Tibial artery (tissue), 4 donors: Measurements from ENCODE around the gene FARP1.

Experiments used
- DNase-seq, 2 donors: peaks; one replicate each; pipeline ENCODE4 v3.0.0-alpha.2; 2019
- H3K27ac ChIP-seq, 2 donors: fragments of 200-600 bp; sonication (generic) in 1 of 2; 1 replicate in 1 of 2; 2 replicates in 1 of 2; pipeline ENCODE4 v1.5.1; 2018 to 2019; ENCODE audit warnings: mild to moderate bottlenecking in 1 of 2
- H3K27me3 ChIP-seq, 2 donors: fragments of 200-600 bp; sonication (generic) in 1 of 2; one replicate each; pipeline versions ENCODE4 v1.5.1 to v1.6.0; 2016 to 2019
- H3K36me3 ChIP-seq, 3 donors: fragments of 200-600 bp; sonication (generic) in 2 of 3; one replicate each; pipeline ENCODE4 v1.5.1; 2016 to 2019; ENCODE audit warnings: mild to moderate bottlenecking in 2 of 3
- H3K4me1 ChIP-seq, 4 donors: fragments of 200-600 bp; sonication (generic) in 2 of 4; 1 replicate in 3 of 4; 2 replicates in 1 of 4; pipeline ENCODE4 v1.5.1; 2016 to 2019
- H3K4me3 ChIP-seq, 2 donors: fragments of 200-600 bp; sonication (generic) in 1 of 2; 1 replicate in 1 of 2; 2 replicates in 1 of 2; pipeline ENCODE4 v1.5.1; 2018 to 2019; ENCODE audit warnings: mild to moderate bottlenecking in 2 of 2
- H3K9me3 ChIP-seq, 3 donors: fragments of 200-600 bp; sonication (generic) in 1 of 3; one replicate each; pipeline ENCODE4 v1.5.1; 2016 to 2019
- intact Hi-C: fragments of 100-400 bp; cut with DNase I; formaldehyde crosslinking; loops from one replicate; pipeline ENCODE4 v1.15.0; 2023; ENCODE audit warnings: low total_unique reads
- TF ChIP-seq, protein P1 (sequence below), 2 experiments: fragments of 200-600 bp in 1 of 2; fragments of 450-650 bp in 1 of 2; IDR thresholded peaks; one replicate each; pipeline ENCODE4 v1.5.1; 2017 to 2019; ENCODE audit warnings: antibody characterized with exemption in 2 of 2, mild to moderate bottlenecking in 1 of 2, moderate library complexity in 1 of 2

Gene FARP1

DNA sequence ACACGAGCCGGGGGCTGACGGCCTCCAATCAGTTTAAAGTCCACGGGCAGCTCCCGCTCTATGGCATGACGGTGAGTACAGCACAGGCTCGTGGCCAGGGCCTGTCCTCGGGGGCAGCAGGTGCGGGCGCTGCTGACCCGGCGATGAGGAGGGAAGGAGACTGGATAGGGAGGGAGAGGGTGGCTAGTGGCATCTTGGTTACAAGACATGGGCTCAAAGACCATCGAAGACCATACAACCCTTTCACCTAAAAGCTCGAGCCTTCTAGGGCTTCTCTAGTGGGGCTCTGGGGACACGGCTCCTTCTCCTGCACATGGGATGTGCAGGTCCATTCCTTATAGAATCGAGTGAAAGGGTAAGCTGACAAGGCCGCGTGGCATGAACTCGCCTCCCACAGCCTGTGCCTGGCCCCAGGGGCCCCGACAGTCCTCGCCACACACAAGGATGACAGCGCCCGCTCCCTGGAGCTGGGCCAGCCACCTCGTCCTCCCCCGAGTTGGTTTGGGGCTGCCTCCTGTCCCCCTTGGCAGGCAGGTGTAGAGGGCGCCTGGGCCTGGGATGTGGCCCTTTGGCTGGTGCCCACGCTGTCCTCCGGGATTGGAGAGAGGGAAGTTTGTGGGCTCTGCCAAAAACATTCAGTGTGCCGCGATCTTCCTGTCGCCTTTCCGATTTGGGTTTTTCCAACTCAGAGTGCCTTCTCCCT, 296.4 kb downstream of the FARP1 start:
- no peaks in the 10 kb centered on the region for H3K4me1 ChIP-seq
- no peaks in the 10 kb centered on the region for H3K9me3 ChIP-seq
- no peak for DNase-seq
- H3K36me3 ChIP-seq: peaks cover 19 to 75% (median 45%) of the 10 kb centered on the region in 3 donors
- no peaks in the 10 kb centered on the region for H3K27me3 ChIP-seq
- H3K27ac ChIP-seq: no peak overlapping the region
- TF ChIP-seq, protein P1, sequence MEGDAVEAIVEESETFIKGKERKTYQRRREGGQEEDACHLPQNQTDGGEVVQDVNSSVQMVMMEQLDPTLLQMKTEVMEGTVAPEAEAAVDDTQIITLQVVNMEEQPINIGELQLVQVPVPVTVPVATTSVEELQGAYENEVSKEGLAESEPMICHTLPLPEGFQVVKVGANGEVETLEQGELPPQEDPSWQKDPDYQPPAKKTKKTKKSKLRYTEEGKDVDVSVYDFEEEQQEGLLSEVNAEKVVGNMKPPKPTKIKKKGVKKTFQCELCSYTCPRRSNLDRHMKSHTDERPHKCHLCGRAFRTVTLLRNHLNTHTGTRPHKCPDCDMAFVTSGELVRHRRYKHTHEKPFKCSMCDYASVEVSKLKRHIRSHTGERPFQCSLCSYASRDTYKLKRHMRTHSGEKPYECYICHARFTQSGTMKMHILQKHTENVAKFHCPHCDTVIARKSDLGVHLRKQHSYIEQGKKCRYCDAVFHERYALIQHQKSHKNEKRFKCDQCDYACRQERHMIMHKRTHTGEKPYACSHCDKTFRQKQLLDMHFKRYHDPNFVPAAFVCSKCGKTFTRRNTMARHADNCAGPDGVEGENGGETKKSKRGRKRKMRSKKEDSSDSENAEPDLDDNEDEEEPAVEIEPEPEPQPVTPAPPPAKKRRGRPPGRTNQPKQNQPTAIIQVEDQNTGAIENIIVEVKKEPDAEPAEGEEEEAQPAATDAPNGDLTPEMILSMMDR (IDR thresholded peaks at IDR 0.05): no peak
- no peak overlapping the region for H3K4me3 ChIP-seq
- intact Hi-C loops: no loop called here

DNA sequence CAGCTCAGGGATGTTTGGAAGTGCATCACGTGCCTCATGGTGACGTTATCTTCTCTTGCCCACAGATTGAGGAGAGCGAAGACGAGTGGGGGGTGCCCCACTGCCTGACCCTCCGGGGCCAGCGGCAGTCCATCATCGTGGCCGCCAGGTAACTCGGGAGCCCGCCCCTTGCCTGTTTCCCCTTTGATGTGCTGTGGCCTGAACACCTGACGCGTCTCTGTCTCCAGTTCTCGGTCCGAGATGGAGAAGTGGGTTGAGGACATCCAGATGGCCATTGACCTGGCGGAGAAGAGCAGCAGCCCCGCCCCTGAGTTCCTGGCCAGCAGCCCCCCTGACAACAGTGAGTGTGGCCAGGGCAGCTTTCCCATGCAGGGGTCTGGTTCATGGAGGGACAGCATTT, 297.0 kb downstream of the FARP1 start:
- no peak overlapping the region for H3K27ac ChIP-seq
- no peaks in the 10 kb centered on the region for H3K9me3 ChIP-seq
- no peaks in the 10 kb centered on the region for H3K27me3 ChIP-seq
- no peak for DNase-seq
- H3K36me3 ChIP-seq: peaks cover 19 to 75% (median 45%) of the 10 kb centered on the region in 3 donors
- H3K4me1 ChIP-seq: no peaks in the 10 kb centered on the region
- no peak overlapping the region for H3K4me3 ChIP-seq
- intact Hi-C loops: loop anchor here (10.0 kb wide), 1 partner anchor 145 kb away; no protein-coding TSS in a partner anchor
- TF ChIP-seq, protein P1 (IDR thresholded peaks at IDR 0.05): no peak

DNA sequence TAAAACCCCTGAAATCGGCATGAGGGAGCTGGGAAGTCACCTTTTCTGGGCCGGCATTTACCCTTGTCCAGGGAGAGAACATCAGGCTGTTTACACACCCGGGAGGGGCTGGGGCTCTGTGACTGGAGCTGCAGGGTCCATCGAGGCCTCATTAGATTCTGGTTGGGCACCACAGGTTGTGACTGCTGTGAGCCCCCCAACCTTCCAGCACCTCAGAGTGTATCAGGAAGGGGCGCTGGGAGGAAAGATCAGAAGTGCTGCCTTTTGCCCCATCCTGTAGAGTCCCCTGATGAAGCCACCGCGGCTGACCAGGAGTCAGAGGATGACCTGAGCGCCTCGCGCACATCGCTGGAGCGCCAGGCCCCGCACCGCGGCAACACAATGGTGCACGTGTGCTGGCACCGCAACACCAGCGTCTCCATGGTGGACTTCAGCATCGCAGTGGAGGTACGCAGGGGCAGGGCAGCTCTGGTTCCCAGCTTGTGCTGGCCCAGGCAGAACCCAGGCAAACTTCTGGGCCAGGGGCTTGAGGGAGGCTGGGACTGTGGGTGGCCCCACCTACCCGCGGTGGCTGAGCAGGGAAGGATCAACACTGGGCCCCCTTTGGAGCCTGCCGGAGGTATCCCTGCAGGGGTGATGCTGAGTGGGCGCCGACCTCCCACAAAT, 297.6 kb downstream of the FARP1 start:
- peaks cover 0 to 6% (median 2%) of the 10 kb centered on the region in 4 donors for H3K4me1 ChIP-seq
- intact Hi-C loops: loop anchor here (10.0 kb wide), 1 partner anchor 144 kb away; no protein-coding TSS in a partner anchor
- no peak for DNase-seq
- TF ChIP-seq, protein P1 (IDR thresholded peaks at IDR 0.05): no peak
- peaks cover 19 to 75% (median 45%) of the 10 kb centered on the region in 3 donors for H3K36me3 ChIP-seq
- no peaks in the 10 kb centered on the region for H3K9me3 ChIP-seq
- H3K27me3 ChIP-seq: no peaks in the 10 kb centered on the region
- H3K27ac ChIP-seq: no peak overlapping the region
- H3K4me3 ChIP-seq: no peak overlapping the region

DNA sequence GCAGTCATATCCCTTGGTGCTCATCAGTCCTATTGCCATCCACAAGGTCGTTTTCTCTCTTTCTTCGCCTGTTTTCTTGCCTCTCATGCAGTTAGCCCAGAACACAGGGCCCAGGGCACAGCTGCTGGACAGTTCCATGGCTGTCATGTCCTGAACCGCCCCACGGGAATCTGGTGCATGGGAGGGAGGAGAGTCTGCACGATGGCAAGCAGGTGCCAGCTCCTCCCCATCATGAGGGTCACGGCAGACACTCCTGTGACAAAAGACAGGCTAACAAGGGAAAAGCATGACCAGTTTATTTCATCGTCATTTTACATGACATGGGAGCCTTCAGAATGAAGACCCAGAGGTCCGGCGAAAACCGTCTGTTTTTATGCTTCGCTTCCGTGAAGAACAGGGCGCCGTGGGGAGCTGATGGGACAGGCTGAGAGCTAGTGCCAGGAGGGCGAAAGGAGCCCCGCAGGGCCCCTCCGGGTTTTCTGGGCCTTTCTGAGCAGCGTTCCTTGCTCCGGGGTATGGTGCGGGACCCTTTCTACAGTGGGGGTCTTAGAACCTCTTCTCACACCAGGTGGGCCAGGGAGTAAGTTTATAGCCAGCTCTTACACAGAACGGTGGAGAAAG, 298.3 kb downstream of the FARP1 start:
- H3K36me3 ChIP-seq: peaks cover 16 to 75% (median 45%) of the 10 kb centered on the region in 3 donors
- TF ChIP-seq, protein P1 (IDR thresholded peaks at IDR 0.05): no peak

DNA sequence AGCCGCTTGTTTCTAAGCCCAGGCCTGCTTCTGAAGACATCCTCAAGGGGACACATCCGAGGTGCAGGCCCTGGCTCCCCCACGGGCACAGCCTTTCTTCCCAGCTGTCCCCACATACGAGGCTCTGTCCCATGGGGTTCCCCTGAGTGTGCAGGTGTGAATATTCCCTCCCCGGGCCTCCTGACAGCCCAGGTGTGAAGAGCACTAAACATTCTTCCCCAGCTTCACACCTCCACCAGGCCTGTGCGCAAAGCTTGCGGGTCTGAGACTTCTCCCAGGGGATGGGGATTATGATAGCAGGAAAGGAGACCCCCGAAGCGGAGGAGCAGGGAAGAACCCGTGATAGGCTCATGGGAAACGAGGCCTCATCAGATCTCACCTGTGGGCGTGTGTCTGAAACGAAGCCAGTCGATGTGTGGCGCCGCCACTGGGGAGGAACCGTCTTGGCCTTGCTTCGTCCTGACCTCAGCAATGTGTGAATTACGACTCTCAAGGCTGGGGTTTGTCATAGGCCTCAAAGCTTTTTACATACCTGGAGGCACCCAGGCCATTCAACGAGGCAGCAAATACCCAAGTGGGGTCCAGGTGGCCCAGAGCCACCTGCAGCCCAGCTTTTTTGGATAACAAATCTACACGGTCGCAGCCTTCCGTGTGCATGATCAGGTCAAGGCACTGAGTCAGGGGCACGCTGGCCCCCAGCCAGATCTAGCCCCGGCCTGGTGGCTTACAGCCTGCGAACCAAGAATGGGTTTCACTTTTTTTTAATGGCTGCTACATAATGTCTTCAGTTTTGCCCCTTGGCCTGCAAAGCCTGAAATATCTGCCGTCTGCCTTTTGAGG, 299.7 kb downstream of the FARP1 start:
- Histone ChIP-seq H3K9me3 (no peaks in the 10 kb centered on the region), H3K27me3 (no peaks in the 10 kb centered on the region), H3K4me1 (peaks cover 0 to 8% (median 4%) of the 10 kb centered on the region in 4 donors), H3K36me3 (peaks cover 14 to 78% (median 51%) of the 10 kb centered on the region in 3 donors), H3K27ac (no peak overlapping the region), H3K4me3 (no peak overlapping the region)
- intact Hi-C loops: loop anchor here (10.0 kb wide), 1 partner anchor 142 kb away; no protein-coding TSS in a partner anchor
- no peak for DNase-seq
- TF ChIP-seq, protein P1 (IDR thresholded peaks at IDR 0.05): no peak

More for the DNA sequence above, 298.3 kb downstream of the FARP1 start:
- H3K4me3 ChIP-seq: no peak overlapping the region
- intact Hi-C loops: loop anchor here (10.0 kb wide), 1 partner anchor 144 kb away; no protein-coding TSS in a partner anchor
- no peaks in the 10 kb centered on the region for H3K27me3 ChIP-seq
- peaks cover 0 to 8% (median 4%) of the 10 kb centered on the region in 4 donors for H3K4me1 ChIP-seq
- H3K9me3 ChIP-seq: no peaks in the 10 kb centered on the region
- no peak overlapping the region for H3K27ac ChIP-seq
- DNase-seq: no peak
